ENCODE results near the gene KCNS3. TPM values are rescaled to one million over a fixed set of nuclear protein-coding genes. Genes with fewer than 3 reads are reported as not detected.

Gene KCNS3
- total RNA-seq, 1 experiment from 2014 or later = 1.7 TPM

DNA sequence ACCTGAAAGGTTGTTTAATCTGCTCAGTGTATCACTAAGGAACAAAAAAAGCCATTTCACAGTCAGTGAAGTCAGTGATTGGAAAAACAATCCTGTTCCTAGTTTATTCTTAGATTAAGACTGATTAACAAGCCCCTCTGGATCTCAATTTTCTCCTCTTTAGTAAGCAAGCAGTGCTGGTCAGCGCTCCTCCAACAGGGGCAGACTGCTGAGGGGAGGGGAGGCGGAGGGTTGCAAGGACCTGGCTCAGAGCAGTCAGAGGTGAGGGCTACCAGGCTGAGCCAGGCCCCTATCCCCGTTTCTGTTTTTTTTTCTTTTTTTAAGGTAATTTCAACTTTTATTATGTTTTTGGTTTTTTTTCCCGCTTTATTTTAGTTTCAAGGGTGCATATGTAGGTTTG is 24.7 kb upstream of the KCNS3 start:
- in situ Hi-C loops (cut with HindIII; ENCODE audit: low pct_unique_long_range_greater_than_20kb, low sequenced_read_pairs) = no loop called here
- Histone ChIP-seq H3K4me1 (ENCODE audit: control insufficient read depth, insufficient read depth, low read length) (no peaks in the 10 kb centered on the region; the same call in 1 of the 2 replicates), H3K27me3 (ENCODE audit: control insufficient read depth, insufficient read depth, low read length) (no peaks in the 10 kb centered on the region), H3K27ac (ENCODE audit: low read length) (no peak overlapping the region), H3K4me3 (ENCODE audit: low read depth in 2 of 2, low read length in 2 of 2) (no peak overlapping the region), H3K36me3 (ENCODE audit: control insufficient read depth, insufficient read depth, low read length) (no peaks in the 10 kb centered on the region), H3K9me3 (ENCODE audit: control insufficient read depth, insufficient read depth, low read depth, low read length) (no peaks in the 10 kb centered on the region)
- DNase-seq (ENCODE audit: low read depth, low spot score) (no peak), ATAC-seq (no peak)
- intact Hi-C loops (cut with micrococcal nuclease; ENCODE audit: unreplicated experiment) = no loop called here
- POLR2A ChIA-PET = no interaction called here
- TF ChIP-seq POLR2AphosphoS5 (IDR thresholded peaks at IDR 0.05; ENCODE audit: low read depth, low read length) (no peak), SIN3A (IDR thresholded peaks at IDR 0.05; ENCODE audit: borderline replicate concordance, insufficient read depth, low read depth, low read length) (no peak), TCF7L2 (IDR thresholded peaks at IDR 0.05; ENCODE audit: low read depth, low read length) (no peak)
- TF ChIP-seq, protein P1, sequence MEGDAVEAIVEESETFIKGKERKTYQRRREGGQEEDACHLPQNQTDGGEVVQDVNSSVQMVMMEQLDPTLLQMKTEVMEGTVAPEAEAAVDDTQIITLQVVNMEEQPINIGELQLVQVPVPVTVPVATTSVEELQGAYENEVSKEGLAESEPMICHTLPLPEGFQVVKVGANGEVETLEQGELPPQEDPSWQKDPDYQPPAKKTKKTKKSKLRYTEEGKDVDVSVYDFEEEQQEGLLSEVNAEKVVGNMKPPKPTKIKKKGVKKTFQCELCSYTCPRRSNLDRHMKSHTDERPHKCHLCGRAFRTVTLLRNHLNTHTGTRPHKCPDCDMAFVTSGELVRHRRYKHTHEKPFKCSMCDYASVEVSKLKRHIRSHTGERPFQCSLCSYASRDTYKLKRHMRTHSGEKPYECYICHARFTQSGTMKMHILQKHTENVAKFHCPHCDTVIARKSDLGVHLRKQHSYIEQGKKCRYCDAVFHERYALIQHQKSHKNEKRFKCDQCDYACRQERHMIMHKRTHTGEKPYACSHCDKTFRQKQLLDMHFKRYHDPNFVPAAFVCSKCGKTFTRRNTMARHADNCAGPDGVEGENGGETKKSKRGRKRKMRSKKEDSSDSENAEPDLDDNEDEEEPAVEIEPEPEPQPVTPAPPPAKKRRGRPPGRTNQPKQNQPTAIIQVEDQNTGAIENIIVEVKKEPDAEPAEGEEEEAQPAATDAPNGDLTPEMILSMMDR (IDR thresholded peaks at IDR 0.05) = no peak
- TF ChIP-seq, protein P2, sequence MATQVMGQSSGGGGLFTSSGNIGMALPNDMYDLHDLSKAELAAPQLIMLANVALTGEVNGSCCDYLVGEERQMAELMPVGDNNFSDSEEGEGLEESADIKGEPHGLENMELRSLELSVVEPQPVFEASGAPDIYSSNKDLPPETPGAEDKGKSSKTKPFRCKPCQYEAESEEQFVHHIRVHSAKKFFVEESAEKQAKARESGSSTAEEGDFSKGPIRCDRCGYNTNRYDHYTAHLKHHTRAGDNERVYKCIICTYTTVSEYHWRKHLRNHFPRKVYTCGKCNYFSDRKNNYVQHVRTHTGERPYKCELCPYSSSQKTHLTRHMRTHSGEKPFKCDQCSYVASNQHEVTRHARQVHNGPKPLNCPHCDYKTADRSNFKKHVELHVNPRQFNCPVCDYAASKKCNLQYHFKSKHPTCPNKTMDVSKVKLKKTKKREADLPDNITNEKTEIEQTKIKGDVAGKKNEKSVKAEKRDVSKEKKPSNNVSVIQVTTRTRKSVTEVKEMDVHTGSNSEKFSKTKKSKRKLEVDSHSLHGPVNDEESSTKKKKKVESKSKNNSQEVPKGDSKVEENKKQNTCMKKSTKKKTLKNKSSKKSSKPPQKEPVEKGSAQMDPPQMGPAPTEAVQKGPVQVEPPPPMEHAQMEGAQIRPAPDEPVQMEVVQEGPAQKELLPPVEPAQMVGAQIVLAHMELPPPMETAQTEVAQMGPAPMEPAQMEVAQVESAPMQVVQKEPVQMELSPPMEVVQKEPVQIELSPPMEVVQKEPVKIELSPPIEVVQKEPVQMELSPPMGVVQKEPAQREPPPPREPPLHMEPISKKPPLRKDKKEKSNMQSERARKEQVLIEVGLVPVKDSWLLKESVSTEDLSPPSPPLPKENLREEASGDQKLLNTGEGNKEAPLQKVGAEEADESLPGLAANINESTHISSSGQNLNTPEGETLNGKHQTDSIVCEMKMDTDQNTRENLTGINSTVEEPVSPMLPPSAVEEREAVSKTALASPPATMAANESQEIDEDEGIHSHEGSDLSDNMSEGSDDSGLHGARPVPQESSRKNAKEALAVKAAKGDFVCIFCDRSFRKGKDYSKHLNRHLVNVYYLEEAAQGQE (IDR thresholded peaks at IDR 0.05; ENCODE audit: insufficient read depth in 1 of 2, low read depth in 2 of 2, low read length in 1 of 2) = no peak
- CTCF ChIA-PET = no interaction called here
- BruUV-seq (replicated peaks) = no TSS peak

DNA sequence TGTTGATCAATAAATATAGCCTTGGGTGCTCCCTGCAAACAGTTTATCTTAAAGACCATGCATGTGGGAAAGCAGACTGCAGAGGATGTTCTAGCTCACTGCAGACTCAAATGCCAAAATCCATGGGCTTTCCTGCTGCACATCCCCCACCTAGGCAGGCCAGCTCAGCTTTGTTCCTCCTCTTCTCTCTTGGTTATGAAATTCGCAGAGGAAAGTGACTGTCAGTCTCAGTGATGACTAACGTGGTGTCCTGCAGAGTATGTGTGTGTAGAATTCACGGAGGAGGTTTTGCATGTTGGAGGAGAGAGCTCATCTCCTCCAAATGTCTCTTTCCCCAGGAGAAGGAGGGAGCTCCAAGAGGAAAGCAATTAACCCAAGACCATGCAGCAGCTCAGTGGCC is 21.4 kb upstream of the KCNS3 start:
- POLR2A ChIA-PET = no interaction called here
- TF ChIP-seq, protein P1 (IDR thresholded peaks at IDR 0.05) = no peak
- H3K27ac ChIP-seq (ENCODE audit: low read length) = no peak overlapping the region
- in situ Hi-C loops (cut with HindIII; ENCODE audit: low pct_unique_long_range_greater_than_20kb, low sequenced_read_pairs) = no loop called here
- no peaks in the 10 kb centered on the region; the same call in 1 of the 2 replicates for H3K4me1 ChIP-seq (ENCODE audit: control insufficient read depth, insufficient read depth, low read length)
- CTCF ChIA-PET = no interaction called here
- ATAC-seq (no peak; the same call in 1 of the 2 replicates), DNase-seq (ENCODE audit: low read depth, low spot score) (no peak)
- H3K4me3 ChIP-seq (ENCODE audit: low read depth in 2 of 2, low read length in 2 of 2) = no peak overlapping the region
- H3K27me3 ChIP-seq (ENCODE audit: control insufficient read depth, insufficient read depth, low read length) = no peaks in the 10 kb centered on the region
- intact Hi-C loops (cut with micrococcal nuclease; ENCODE audit: unreplicated experiment) = no loop called here
- no peaks in the 10 kb centered on the region for H3K36me3 ChIP-seq (ENCODE audit: control insufficient read depth, insufficient read depth, low read length)
- no TSS peak for BruUV-seq (replicated peaks)
- H3K9me3 ChIP-seq (ENCODE audit: control insufficient read depth, insufficient read depth, low read depth, low read length) = no peaks in the 10 kb centered on the region

DNA sequence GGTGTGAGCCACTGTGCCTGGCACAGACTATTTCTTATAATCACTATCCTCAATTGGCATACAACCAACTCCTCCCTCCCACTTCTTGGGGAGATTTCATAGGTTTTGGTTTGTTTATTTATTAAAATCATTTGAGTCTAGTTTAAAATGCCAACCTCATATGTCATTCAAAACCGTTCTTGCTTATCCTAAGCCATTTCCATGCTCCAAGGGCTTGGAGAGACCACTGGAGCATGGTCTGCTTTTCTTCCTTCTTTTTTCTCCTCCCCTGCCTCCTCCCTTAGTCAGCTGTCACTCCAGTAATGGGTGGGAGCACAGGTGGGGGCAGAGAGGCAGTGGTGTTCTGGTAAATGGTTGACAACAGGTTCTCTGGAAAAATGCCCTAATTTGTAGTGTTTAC is 20.4 kb upstream of the KCNS3 start:
- ATAC-seq (no peak), DNase-seq (ENCODE audit: low read depth, low spot score) (no peak)
- no peak overlapping the region for H3K4me3 ChIP-seq (ENCODE audit: low read depth in 2 of 2, low read length in 2 of 2)
- H3K36me3 ChIP-seq (ENCODE audit: control insufficient read depth, insufficient read depth, low read length) = no peaks in the 10 kb centered on the region
- no peaks in the 10 kb centered on the region for H3K27me3 ChIP-seq (ENCODE audit: control insufficient read depth, insufficient read depth, low read length)
- intact Hi-C loops (cut with micrococcal nuclease; ENCODE audit: unreplicated experiment) = no loop called here
- H3K4me1 ChIP-seq (ENCODE audit: control insufficient read depth, insufficient read depth, low read length) = no peaks in the 10 kb centered on the region
- no TSS peak for BruUV-seq (replicated peaks)
- POLR2A ChIA-PET = no interaction called here
- no peaks in the 10 kb centered on the region for H3K9me3 ChIP-seq (ENCODE audit: control insufficient read depth, insufficient read depth, low read depth, low read length)
- CTCF ChIA-PET = no interaction called here
- no peak overlapping the region for H3K27ac ChIP-seq (ENCODE audit: low read length)
- TF ChIP-seq, protein P1 (IDR thresholded peaks at IDR 0.05) = no peak
- TF ChIP-seq POLR2AphosphoS5 (IDR thresholded peaks at IDR 0.05; ENCODE audit: low read depth, low read length) (no peak), SIN3A (IDR thresholded peaks at IDR 0.05; ENCODE audit: borderline replicate concordance, insufficient read depth, low read depth, low read length) (no peak), TCF7L2 (IDR thresholded peaks at IDR 0.05; ENCODE audit: low read depth, low read length) (no peak)
- TF ChIP-seq, protein P2 (IDR thresholded peaks at IDR 0.05; ENCODE audit: insufficient read depth in 1 of 2, low read depth in 2 of 2, low read length in 1 of 2) = no peak
- in situ Hi-C loops (cut with HindIII; ENCODE audit: low pct_unique_long_range_greater_than_20kb, low sequenced_read_pairs) = no loop called here

All from Panc1 (cell line).